Measurements from ENCODE around the gene LIN7B. TPM values are rescaled to one million over a fixed set of nuclear protein-coding genes. Genes with fewer than 3 reads are reported as not detected.

LIN7B gene
- total and polyA plus RNA-seq, 2 of the 13 experiments (the other 11 are each of a cell fraction or from before 2014, with no cell fraction given), result 5.3 to 7.6 TPM

DNA sequence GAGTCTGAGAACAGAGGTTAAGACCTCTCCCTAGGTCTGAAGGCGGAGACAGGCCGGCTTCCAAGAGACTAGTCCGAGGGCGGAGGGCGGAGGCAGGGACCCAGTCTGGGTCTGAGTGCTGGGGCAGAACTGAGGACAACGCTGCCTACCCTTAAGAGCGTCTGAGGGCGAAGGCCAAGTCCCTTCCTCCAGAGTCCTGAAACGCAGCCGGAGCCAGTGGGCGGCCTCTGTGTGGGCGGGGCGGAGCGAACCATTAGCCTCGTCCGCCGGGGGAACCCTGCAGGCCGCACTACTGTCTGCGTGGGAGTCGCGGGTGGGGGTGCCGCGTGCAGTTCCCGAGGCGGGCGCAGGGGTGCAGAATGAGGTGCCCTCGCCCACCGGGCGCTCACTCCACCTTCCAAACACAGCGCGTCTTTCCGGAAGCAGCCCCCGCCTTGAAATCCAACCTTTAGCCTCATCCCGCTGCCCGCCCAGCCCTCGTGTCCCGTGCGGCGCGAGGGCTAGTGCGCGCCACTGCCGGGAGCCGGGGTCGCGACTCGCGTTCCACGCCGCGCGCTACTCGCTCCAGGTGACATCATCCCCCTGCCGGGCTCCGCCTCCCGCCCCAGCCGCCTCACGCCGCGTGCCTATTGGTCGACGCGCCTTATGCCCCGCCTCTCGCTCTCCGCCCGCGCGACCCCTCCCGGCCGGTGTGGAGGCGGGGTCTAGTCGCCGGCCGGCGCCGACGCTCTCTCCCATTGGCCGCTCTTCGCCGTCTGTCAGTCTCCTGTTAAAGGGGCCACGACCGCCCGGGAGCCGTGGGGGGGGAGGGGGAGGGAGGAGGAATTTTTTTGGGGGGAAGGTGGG is 4.6 kb downstream of the LIN7B start, which contains the start of gene C19orf73 (continued):
- TF ChIP-seq PHF8 (CRISPR knock-in tag; IDR thresholded peaks at IDR 0.05) (peak; percentile 65; the same call in 1 of the 2 replicates), NFIC (IDR thresholded peaks at IDR 0.05; ENCODE audit: low read length) (no peak), SKI (IDR thresholded peaks at IDR 0.05; ENCODE audit: partially characterized antibody) (peak; percentile 78), ARHGAP35 (CRISPR knock-in tag; IDR thresholded peaks at IDR 0.05; ENCODE audit: borderline replicate concordance) (peak; percentile 82), PAWR (CRISPR knock-in tag; IDR thresholded peaks at IDR 0.05; ENCODE audit: borderline replicate concordance) (no peak), ZNF775 (CRISPR knock-in tag; IDR thresholded peaks at IDR 0.05; ENCODE audit: borderline replicate concordance) (no peak), ZNF784 (CRISPR knock-in tag; IDR thresholded peaks at IDR 0.05; ENCODE audit: borderline replicate concordance) (no peak), MAFK (conservative IDR thresholded peaks at IDR 0.05 in 1 of 2, IDR thresholded peaks at IDR 0.05 in 1 of 2; ENCODE audit: low read length in 2 of 2) (no peak), RBM22 (optimal IDR thresholded peaks at IDR 0.05; ENCODE audit: low read length) (no peak), STAG1 (CRISPR knock-in tag; IDR thresholded peaks at IDR 0.05) (no peak), MXD4 (CRISPR knock-in tag; IDR thresholded peaks at IDR 0.05) (peak; percentile 74), NCOA5 (CRISPR knock-in tag; IDR thresholded peaks at IDR 0.05) (no peak), MEIS2 (CRISPR knock-in tag; IDR thresholded peaks at IDR 0.05) (peak; percentile 88; the same call in 1 of the 2 replicates), PAX8 (CRISPR knock-in tag; IDR thresholded peaks at IDR 0.05; ENCODE audit: borderline replicate concordance) (no peak), SSRP1 (CRISPR knock-in tag; IDR thresholded peaks at IDR 0.05) (no peak), ZNF451 (CRISPR knock-in tag; IDR thresholded peaks at IDR 0.05) (0 out of 2 replicates have a peak, but pooled peaks have one; percentile 37), ZNF737 (CRISPR knock-in tag; IDR thresholded peaks at IDR 0.05; ENCODE audit: borderline replicate concordance) (no peak)
- TF ChIP-seq, protein P1, sequence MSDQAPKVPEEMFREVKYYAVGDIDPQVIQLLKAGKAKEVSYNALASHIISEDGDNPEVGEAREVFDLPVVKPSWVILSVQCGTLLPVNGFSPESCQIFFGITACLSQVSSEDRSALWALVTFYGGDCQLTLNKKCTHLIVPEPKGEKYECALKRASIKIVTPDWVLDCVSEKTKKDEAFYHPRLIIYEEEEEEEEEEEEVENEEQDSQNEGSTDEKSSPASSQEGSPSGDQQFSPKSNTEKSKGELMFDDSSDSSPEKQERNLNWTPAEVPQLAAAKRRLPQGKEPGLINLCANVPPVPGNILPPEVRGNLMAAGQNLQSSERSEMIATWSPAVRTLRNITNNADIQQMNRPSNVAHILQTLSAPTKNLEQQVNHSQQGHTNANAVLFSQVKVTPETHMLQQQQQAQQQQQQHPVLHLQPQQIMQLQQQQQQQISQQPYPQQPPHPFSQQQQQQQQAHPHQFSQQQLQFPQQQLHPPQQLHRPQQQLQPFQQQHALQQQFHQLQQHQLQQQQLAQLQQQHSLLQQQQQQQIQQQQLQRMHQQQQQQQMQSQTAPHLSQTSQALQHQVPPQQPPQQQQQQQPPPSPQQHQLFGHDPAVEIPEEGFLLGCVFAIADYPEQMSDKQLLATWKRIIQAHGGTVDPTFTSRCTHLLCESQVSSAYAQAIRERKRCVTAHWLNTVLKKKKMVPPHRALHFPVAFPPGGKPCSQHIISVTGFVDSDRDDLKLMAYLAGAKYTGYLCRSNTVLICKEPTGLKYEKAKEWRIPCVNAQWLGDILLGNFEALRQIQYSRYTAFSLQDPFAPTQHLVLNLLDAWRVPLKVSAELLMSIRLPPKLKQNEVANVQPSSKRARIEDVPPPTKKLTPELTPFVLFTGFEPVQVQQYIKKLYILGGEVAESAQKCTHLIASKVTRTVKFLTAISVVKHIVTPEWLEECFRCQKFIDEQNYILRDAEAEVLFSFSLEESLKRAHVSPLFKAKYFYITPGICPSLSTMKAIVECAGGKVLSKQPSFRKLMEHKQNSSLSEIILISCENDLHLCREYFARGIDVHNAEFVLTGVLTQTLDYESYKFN (CRISPR knock-in tag; conservative IDR thresholded peaks at IDR 0.05), result peak; percentile 62
- TF ChIP-seq, protein P2, sequence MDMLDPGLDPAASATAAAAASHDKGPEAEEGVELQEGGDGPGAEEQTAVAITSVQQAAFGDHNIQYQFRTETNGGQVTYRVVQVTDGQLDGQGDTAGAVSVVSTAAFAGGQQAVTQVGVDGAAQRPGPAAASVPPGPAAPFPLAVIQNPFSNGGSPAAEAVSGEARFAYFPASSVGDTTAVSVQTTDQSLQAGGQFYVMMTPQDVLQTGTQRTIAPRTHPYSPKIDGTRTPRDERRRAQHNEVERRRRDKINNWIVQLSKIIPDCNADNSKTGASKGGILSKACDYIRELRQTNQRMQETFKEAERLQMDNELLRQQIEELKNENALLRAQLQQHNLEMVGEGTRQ (IDR thresholded peaks at IDR 0.05; ENCODE audit: low read depth, low read length), result no peak
- TF ChIP-seq, protein P2 (CRISPR knock-in tag; IDR thresholded peaks at IDR 0.05; ENCODE audit: borderline replicate concordance), result no peak; the same call in 1 of the 2 replicates
- TF ChIP-seq, protein P3, sequence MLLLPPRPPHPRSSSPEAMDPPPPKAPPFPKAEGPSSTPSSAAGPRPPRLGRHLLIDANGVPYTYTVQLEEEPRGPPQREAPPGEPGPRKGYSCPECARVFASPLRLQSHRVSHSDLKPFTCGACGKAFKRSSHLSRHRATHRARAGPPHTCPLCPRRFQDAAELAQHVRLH (CRISPR knock-in tag; IDR thresholded peaks at IDR 0.05; ENCODE audit: borderline replicate concordance, low read depth), result peak; percentile 60; the same call in 1 of the 2 replicates
- TF ChIP-seq, protein P4, sequence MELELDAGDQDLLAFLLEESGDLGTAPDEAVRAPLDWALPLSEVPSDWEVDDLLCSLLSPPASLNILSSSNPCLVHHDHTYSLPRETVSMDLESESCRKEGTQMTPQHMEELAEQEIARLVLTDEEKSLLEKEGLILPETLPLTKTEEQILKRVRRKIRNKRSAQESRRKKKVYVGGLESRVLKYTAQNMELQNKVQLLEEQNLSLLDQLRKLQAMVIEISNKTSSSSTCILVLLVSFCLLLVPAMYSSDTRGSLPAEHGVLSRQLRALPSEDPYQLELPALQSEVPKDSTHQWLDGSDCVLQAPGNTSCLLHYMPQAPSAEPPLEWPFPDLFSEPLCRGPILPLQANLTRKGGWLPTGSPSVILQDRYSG (CRISPR knock-in tag; IDR thresholded peaks at IDR 0.05), result no peak; the same call in 1 of the 2 replicates

All from HepG2 (cell line).